Cardiac atrium fibroblast (primary cell): ENCODE measurements around the gene CSF3. TPM values are rescaled to one million over a fixed set of nuclear protein-coding genes. Genes with fewer than 3 reads are reported as not detected.

ENCODE experiments used
- total RNA-seq: library from RNA; depleted of rRNA; stranded (reverse); fragments of >200 nt; gene quantifications from 2 replicates; pipeline ENCODE4 v1.2.3, GENCODE V29; 2015

The CSF3 gene, protein sequence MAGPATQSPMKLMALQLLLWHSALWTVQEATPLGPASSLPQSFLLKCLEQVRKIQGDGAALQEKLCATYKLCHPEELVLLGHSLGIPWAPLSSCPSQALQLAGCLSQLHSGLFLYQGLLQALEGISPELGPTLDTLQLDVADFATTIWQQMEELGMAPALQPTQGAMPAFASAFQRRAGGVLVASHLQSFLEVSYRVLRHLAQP
- total RNA-seq = 12.2 TPM in 1 of 2 replicates, not detected in the other

DNA sequence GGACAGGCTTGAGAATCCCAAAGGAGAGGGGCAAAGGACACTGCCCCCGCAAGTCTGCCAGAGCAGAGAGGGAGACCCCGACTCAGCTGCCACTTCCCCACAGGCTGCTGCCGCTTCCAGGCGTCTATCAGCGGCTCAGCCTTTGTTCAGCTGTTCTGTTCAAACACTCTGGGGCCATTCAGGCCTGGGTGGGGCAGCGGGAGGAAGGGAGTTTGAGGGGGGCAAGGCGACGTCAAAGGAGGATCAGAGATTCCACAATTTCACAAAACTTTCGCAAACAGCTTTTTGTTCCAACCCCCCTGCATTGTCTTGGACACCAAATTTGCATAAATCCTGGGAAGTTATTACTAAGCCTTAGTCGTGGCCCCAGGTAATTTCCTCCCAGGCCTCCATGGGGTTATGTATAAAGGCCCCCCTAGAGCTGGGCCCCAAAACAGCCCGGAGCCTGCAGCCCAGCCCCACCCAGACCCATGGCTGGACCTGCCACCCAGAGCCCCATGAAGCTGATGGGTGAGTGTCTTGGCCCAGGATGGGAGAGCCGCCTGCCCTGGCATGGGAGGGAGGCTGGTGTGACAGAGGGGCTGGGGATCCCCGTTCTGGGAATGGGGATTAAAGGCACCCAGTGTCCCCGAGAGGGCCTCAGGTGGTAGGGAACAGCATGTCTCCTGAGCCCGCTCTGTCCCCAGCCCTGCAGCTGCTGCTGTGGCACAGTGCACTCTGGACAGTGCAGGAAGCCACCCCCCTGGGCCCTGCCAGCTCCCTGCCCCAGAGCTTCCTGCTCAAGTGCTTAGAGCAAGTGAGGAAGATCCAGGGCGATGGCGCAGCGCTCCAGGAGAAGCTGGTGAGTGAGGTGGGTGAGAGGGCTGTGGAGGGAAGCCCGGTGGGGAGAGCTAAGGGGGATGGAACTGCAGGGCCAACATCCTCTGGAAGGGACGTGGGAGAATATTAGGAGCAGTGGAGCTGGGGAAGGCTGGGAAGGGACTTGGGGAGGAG, at the start of gene CSF3:
CSF3 (plus strand) TSS at position 436 of the 993 bp plus-strand sequence; CDS start at position 471, 35 bp downstream.

DNA sequence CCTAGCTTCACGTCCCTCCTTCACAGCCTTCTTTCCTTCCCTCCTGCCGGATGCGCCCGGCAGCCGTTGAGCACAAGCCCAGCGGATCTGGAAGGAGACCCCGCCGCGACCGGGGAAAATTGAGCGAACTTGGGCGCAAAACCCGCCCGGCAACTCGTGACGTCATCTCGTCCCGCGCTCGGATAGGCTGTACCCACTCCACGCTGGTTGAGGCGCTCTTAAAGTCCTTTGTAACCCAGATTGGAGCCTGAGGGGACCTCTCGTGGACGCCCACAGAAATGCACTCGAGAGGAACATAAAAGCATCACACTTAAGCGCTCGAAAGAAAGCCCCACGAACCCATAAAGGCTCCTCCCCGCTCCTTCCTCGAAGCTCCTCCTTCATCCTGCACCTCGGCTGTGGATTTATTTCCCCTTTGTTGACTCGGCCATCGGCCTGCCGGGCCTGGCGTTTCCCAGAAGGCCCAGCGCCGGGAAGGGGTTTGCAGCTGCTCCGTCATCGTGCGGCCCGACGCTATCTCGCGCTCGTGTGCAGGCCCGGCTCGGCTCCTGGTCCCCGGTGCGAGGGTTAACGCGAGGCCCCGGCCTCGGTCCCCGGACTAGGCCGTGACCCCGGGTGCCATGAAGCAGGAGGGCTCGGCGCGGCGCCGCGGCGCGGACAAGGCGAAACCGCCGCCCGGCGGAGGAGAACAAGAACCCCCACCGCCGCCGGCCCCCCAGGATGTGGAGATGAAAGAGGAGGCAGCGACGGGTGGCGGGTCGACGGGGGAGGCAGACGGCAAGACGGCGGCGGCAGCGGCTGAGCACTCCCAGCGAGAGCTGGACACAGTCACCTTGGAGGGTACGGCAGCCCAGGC, 34.7 kb upstream of the CSF3 start, which contains the start of gene PSMD3:
PSMD3 (plus strand) TSS at position 457 of the 856 bp plus-strand sequence; CDS start at position 621, 164 bp downstream.

DNA sequence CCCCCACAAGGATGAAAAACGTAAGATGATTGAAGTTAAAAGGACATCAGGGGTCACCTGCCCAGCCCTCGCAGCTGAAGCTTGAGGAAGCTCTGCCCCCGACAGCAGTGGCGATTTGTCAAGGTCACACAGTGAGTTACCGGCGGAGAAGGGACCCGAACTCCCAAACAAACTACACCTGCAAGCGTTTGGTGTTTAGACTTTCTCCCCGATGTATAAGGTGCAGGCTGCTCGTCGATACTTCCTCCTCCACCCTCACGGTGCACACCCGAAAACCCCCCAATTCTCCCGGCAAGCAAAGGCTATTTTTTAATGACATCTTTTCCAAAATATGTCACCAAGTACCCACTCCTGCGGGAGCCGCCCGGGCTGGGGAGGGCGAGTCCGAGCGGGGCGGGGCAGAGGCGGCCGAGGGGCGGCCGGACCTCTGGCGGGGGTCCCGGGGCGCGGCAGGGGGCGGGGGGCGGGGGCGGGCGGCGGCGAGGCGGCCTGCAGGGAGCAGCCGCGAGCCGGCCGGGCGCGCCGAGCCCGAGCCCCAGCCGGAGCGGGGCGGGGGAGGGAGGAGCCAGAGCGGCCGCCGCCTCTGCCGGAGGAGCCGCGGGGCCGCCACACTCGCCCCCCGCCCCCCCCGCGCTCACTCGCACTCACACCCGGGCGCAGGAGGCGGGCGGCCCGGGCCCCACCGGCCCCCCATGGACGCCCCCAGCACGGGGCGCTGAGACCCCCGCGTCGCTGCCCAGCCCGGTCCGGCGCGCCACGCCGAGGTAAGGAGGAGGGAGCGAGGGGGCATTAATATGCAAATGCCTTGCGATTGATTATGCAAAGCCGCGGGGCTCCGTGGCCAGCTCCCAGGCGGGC, 47.3 kb downstream of the CSF3 start, which contains the start of gene THRA:
THRA (plus strand) TSS at position 637 of the 858 bp plus-strand sequence. CDS start 11,524 bp downstream, outside the sequence.

Other genes starting within 250 kb of the CSF3 start
- not detected in 2 replicates for gene IKZF3, start 151.1 kb upstream of the CSF3 start, total RNA-seq
- not detected in 2 replicates for gene ZPBP2, start 147.2 kb upstream of the CSF3 start, total RNA-seq
- 0.81 and 1.6 TPM in 2 replicates for gene GSDMB, start 96.8 kb upstream of the CSF3 start, total RNA-seq
- gene ORMDL3, start 87.8 kb upstream of the CSF3 start, total RNA-seq = 35.7 and 42.6 TPM in 2 replicates
- gene LRRC3C, start 87.7 kb upstream of the CSF3 start, total RNA-seq = not detected in 2 replicates
- not detected in 2 replicates for gene GSDMA, start 52.4 kb upstream of the CSF3 start, total RNA-seq
- gene PSMD3, start 34.6 kb upstream of the CSF3 start, total RNA-seq = 93.3 and 116 TPM in 2 replicates
- gene MED24, start 39.0 kb downstream of the CSF3 start, total RNA-seq = 41.6 and 63.9 TPM in 2 replicates
- gene THRA, start 47.5 kb downstream of the CSF3 start, total RNA-seq = 20.7 and 21.1 TPM in 2 replicates
- 0.81 and 3.4 TPM in 2 replicates for gene NR1D1, start 85.1 kb downstream of the CSF3 start, total RNA-seq
- 49.5 and 68.7 TPM in 2 replicates for gene MSL1, start 106.5 kb downstream of the CSF3 start, total RNA-seq
- gene CASC3, start 125.1 kb downstream of the CSF3 start, total RNA-seq = 26.2 and 28.7 TPM in 2 replicates
- gene RAPGEFL1, start 162.0 kb downstream of the CSF3 start, total RNA-seq = 2.3 and 3.2 TPM in 2 replicates
- 8.1 and 11.0 TPM in 2 replicates for gene WIPF2, start 203.9 kb downstream of the CSF3 start, total RNA-seq